Tibial nerve (tissue), 4 donors: ENCODE measurements around the gene CSNK2B.

Source experiments
- EP300 ChIP-seq, 2 donors: sonication (generic); formaldehyde crosslinking; IDR thresholded peaks; one replicate each; pipeline ENCODE4 v1.6.1; 2017; ENCODE audit warnings: antibody characterized with exemption in 2 of 2, mild to moderate bottlenecking in 1 of 2
- POLR2A ChIP-seq, 2 donors: fragments of 450-650 bp; IDR thresholded peaks; one replicate each; pipeline ENCODE4 v1.6.1; 2017; ENCODE audit warnings: antibody characterized with exemption in 2 of 2, mild to moderate bottlenecking in 2 of 2, moderate library complexity in 2 of 2
- TF ChIP-seq, protein P1 (sequence below), 5 experiments: fragments of 200-600 bp in 3 of 5; fragments of 450-650 bp in 2 of 5; sonication (generic) in 3 of 5; IDR thresholded peaks; one replicate each; pipeline ENCODE4 v1.5.1; 2016 to 2019; ENCODE audit warnings: antibody characterized with exemption in 5 of 5, mild to moderate bottlenecking in 3 of 5, moderate library complexity in 2 of 5

DNA sequence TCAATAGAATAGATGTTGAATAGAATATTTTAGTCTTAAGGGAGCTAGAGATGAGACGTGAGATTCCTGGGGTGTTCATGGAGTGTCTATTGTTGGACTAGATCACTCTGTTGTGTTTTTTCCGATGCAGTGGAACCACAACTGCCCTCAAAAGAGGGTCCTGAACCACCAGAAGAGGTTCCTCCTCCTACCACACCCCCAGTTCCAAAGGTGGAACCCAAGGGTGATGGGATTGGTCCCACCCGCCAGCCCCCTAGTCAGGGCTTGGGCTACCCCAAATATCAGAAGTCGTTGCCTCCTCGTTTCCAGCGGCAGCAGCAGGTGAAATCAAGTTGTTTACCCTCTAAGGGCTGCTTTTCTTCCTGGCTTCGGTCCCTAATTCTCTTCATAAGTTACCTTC, 36.9 kb upstream of the CSNK2B start:
- TF ChIP-seq POLR2A (IDR thresholded peaks at IDR 0.05), result no peak
- no peak for TF ChIP-seq EP300 (IDR thresholded peaks at IDR 0.05)
- TF ChIP-seq, protein P1, sequence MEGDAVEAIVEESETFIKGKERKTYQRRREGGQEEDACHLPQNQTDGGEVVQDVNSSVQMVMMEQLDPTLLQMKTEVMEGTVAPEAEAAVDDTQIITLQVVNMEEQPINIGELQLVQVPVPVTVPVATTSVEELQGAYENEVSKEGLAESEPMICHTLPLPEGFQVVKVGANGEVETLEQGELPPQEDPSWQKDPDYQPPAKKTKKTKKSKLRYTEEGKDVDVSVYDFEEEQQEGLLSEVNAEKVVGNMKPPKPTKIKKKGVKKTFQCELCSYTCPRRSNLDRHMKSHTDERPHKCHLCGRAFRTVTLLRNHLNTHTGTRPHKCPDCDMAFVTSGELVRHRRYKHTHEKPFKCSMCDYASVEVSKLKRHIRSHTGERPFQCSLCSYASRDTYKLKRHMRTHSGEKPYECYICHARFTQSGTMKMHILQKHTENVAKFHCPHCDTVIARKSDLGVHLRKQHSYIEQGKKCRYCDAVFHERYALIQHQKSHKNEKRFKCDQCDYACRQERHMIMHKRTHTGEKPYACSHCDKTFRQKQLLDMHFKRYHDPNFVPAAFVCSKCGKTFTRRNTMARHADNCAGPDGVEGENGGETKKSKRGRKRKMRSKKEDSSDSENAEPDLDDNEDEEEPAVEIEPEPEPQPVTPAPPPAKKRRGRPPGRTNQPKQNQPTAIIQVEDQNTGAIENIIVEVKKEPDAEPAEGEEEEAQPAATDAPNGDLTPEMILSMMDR (IDR thresholded peaks at IDR 0.05), result no peak
